ENCODE measurements around the gene MKKS. TPM values are rescaled to one million over a fixed set of nuclear protein-coding genes. Genes with fewer than 3 reads are reported as not detected.

Gene MKKS
- total RNA-seq (ENCODE audit: low replicate concordance), result 23.9 and 36.3 TPM in 2 replicates

DNA sequence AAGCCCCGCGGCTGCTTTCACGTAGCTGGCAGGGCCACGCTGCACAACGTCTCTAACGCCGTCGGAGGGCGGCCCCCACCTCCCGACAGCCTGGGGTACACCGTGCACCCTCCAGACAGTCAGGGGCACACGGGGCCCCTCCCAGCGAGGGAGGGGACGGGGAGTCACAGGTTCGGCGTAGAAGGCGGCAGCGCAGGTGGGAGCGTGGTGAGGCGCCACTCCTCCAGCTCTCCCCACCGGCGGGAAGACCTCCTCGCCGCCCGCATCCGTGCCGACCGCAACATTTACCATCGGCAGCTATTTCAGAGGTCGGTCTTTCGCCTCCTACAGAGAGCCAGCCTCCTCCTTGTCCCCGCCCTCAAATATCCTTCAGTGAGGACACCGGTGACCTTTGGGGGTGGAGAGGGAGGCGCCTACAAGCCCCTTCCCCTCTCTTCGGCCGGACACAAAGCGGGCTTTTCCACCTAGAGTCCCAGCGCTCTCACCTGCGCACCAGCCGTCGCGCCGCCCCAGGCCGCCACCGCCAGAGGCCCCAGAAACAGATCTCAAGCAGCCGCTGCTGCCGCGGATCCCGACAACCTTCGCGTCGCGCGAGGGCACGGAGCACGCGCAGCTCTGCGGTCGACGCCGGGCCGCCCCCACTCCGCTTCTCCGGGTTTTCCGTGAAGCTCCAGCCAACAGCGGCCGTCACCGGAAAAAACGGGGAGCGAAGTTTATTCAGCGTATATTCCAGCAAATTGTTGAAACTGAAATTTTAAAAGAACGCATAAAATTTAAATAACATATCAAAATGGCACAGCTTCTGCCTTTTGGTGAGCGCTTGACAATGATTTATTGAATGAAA lies at the start of gene MKKS:
Gene MKKS (minus strand): TSS at position 600 of the 844 bp plus-strand sequence. CDS start 20,708 bp downstream, outside the sequence.
- Histone ChIP-seq H3K36me3 (no peaks in the 10 kb centered on the region), H3K4me1 (peaks cover 32% of the 10 kb centered on the region), H3K4me3 (peak within 1 kb of the TSS; percentile 69), H3K79me2 (ENCODE audit: low read depth) (peaks cover 79% of the 10 kb centered on the region), H3F3A (ENCODE audit: low read depth) (peaks cover 9% of the 10 kb centered on the region), H3K27me3 (no peaks in the 10 kb centered on the region), H4K20me1 (ENCODE audit: low read depth) (peaks cover 14% of the 10 kb centered on the region), H3K27ac (peak within 1 kb of the TSS; percentile 75), H3K4me2 (peak within 1 kb of the TSS; percentile 80), H3K9ac (peak within 1 kb of the TSS; percentile 49), H3K9me3 (ENCODE audit: low read depth) (no peaks in the 10 kb centered on the region), H2AFZ (replicated peaks) (peak within 1 kb of the TSS; percentile 99)
- Mint-ChIP-seq H3K4me1 (peaks cover 32% of the 10 kb centered on the region), H3K9me3 (peaks cover 2% of the 10 kb centered on the region), H3K36me3 (peaks cover 18% of the 10 kb centered on the region), H3K27me3 (ENCODE audit: insufficient read depth, low read depth) (peaks cover 2% of the 10 kb centered on the region), H3K27ac (peak within 1 kb of the TSS; percentile 29), H3K4me3 (peak within 1 kb of the TSS; percentile 94)
- no peak for TF ChIP-seq EZH2phosphoT487 (IDR thresholded peaks at IDR 0.05)
- TF ChIP-seq, protein P1, sequence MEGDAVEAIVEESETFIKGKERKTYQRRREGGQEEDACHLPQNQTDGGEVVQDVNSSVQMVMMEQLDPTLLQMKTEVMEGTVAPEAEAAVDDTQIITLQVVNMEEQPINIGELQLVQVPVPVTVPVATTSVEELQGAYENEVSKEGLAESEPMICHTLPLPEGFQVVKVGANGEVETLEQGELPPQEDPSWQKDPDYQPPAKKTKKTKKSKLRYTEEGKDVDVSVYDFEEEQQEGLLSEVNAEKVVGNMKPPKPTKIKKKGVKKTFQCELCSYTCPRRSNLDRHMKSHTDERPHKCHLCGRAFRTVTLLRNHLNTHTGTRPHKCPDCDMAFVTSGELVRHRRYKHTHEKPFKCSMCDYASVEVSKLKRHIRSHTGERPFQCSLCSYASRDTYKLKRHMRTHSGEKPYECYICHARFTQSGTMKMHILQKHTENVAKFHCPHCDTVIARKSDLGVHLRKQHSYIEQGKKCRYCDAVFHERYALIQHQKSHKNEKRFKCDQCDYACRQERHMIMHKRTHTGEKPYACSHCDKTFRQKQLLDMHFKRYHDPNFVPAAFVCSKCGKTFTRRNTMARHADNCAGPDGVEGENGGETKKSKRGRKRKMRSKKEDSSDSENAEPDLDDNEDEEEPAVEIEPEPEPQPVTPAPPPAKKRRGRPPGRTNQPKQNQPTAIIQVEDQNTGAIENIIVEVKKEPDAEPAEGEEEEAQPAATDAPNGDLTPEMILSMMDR (IDR thresholded peaks at IDR 0.05), result peak; percentile 9
- TF ChIP-seq EZH2 (IDR thresholded peaks at IDR 0.05), result peak; percentile 63
- peak; percentile 95 for DNase-seq (ENCODE audit: low spot score)

DNA sequence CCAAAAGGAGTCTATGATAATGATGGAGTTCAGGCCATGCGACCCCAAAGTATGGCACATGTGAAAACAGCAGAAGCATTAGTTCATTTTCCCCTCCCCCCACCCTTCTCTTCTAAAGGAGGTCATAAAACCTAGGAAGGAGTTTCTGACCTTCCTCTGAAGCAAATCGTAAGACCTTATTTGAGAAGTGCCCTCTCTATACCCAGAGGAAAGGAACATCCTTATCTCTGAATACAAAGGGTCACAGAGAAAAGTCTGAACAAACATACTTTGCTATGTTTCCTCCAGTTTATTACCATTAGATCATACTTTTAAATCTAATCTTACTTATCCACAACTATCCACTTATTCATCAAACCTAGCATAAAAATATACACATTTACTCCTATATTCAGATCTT lies 49.7 kb upstream of the MKKS start:
- peaks cover 32% of the 10 kb centered on the region for H3K4me1 ChIP-seq
- peaks cover 5% of the 10 kb centered on the region for H3K36me3 Mint-ChIP-seq
- H3K36me3 ChIP-seq, result no peaks in the 10 kb centered on the region
- no peak overlapping the region for H3K4me3 Mint-ChIP-seq
- no peak overlapping the region for H2AFZ ChIP-seq (replicated peaks)
- no peak for DNase-seq (ENCODE audit: low spot score)
- H3F3A ChIP-seq (ENCODE audit: low read depth), result peaks cover 9% of the 10 kb centered on the region
- H3K27ac ChIP-seq, result no peak overlapping the region
- H3K27me3 ChIP-seq, result no peaks in the 10 kb centered on the region
- H3K9ac ChIP-seq, result no peak overlapping the region
- peaks cover 8% of the 10 kb centered on the region for H3K79me2 ChIP-seq (ENCODE audit: low read depth)
- no peak overlapping the region for H3K4me2 ChIP-seq
- TF ChIP-seq EZH2phosphoT487 (IDR thresholded peaks at IDR 0.05) (no peak), EZH2 (IDR thresholded peaks at IDR 0.05) (no peak)
- TF ChIP-seq, protein P1 (IDR thresholded peaks at IDR 0.05), result no peak
- H3K9me3 Mint-ChIP-seq, result no peaks in the 10 kb centered on the region
- peaks cover 2% of the 10 kb centered on the region for H3K27me3 Mint-ChIP-seq (ENCODE audit: insufficient read depth, low read depth)
- no peaks in the 10 kb centered on the region for H3K9me3 ChIP-seq (ENCODE audit: low read depth)
- H3K4me3 ChIP-seq, result no peak overlapping the region
- no peak overlapping the region for H3K27ac Mint-ChIP-seq
- no peaks in the 10 kb centered on the region for H4K20me1 ChIP-seq (ENCODE audit: low read depth)
- H3K4me1 Mint-ChIP-seq, result peaks cover 16% of the 10 kb centered on the region

DNA sequence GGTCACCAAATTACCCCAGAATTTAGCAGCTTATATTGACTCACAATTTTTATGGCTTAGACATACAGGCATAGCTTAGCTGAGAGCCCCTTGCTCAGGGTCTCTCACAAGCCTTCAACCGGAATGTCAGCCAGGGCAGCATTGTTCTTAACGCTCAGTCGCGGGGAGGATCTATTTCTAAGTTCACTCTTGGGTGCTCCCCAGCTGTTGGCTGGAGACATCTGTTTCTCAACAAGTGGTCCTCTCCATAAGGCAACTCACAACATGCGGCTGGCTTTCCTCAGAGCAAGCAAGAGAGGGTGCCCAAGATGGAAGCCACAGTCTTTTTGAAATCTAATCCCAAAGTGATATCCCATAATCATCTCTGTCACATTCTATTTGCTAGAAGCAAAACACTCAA lies 47.7 kb upstream of the MKKS start:
- TF ChIP-seq EZH2 (IDR thresholded peaks at IDR 0.05) (no peak), EZH2phosphoT487 (IDR thresholded peaks at IDR 0.05) (no peak)
- TF ChIP-seq, protein P1 (IDR thresholded peaks at IDR 0.05), result no peak
- peaks cover 17% of the 10 kb centered on the region for H3K4me1 Mint-ChIP-seq
- H3K4me2 ChIP-seq, result no peak overlapping the region
- no peak overlapping the region for H3K27ac ChIP-seq
- H3K4me1 ChIP-seq, result peaks cover 30% of the 10 kb centered on the region
- no peak overlapping the region for H3K4me3 ChIP-seq
- H2AFZ ChIP-seq (replicated peaks), result no peak overlapping the region
- DNase-seq (ENCODE audit: low spot score), result no peak
- H3K9me3 ChIP-seq (ENCODE audit: low read depth), result no peaks in the 10 kb centered on the region
- H3K27me3 Mint-ChIP-seq (ENCODE audit: insufficient read depth, low read depth), result no peaks in the 10 kb centered on the region
- H4K20me1 ChIP-seq (ENCODE audit: low read depth), result no peaks in the 10 kb centered on the region
- H3K79me2 ChIP-seq (ENCODE audit: low read depth), result peaks cover 8% of the 10 kb centered on the region
- no peak overlapping the region for H3K27ac Mint-ChIP-seq
- H3K36me3 Mint-ChIP-seq, result peaks cover 2% of the 10 kb centered on the region
- peaks cover 16% of the 10 kb centered on the region for H3F3A ChIP-seq (ENCODE audit: low read depth)
- no peaks in the 10 kb centered on the region for H3K9me3 Mint-ChIP-seq
- no peaks in the 10 kb centered on the region for H3K27me3 ChIP-seq
- no peaks in the 10 kb centered on the region for H3K36me3 ChIP-seq
- H3K9ac ChIP-seq, result no peak overlapping the region
- H3K4me3 Mint-ChIP-seq, result no peak overlapping the region
